ENCODE results near the gene MCUB.

The MCUB gene

GRCh38 chr4:109682875-109683274, 122.8 kb downstream of the MCUB start:
- no peak for TF ChIP-seq CTCF (IDR thresholded peaks at IDR 0.05)

GRCh38 chr4:109683621-109684253, 123.7 kb downstream of the MCUB start:
- no peak for TF ChIP-seq CTCF (IDR thresholded peaks at IDR 0.05)

- TF ChIP-seq CTCF (IDR thresholded peaks at IDR 0.05), result no peak
These were observed 124.7 kb downstream of the MCUB start for GRCh38 chr4:109684727-109685126.

- no peak for TF ChIP-seq CTCF (IDR thresholded peaks at IDR 0.05)
These were observed 130.8 kb downstream of the MCUB start for GRCh38 chr4:109690690-109691410.

GRCh38 chr4:109691411-109691920, 131.4 kb downstream of the MCUB start:
- TF ChIP-seq CTCF (IDR thresholded peaks at IDR 0.05), result no peak

GRCh38 chr4:109698656-109699055, 138.6 kb downstream of the MCUB start:
- no peak for TF ChIP-seq CTCF (IDR thresholded peaks at IDR 0.05)

- TF ChIP-seq CTCF (IDR thresholded peaks at IDR 0.05), result no peak
These were observed 139.6 kb downstream of the MCUB start for GRCh38 chr4:109699553-109700225.
